ENCODE measurements around the gene ZNF862. TPM values are rescaled to one million over a fixed set of nuclear protein-coding genes. Genes with fewer than 3 reads are reported as not detected.

ZNF862 gene
- total and polyA plus RNA-seq, 2 of the 13 experiments (the other 11 are each of a cell fraction or from before 2014, with no cell fraction given), result 0.89 to 2.0 TPM

DNA sequence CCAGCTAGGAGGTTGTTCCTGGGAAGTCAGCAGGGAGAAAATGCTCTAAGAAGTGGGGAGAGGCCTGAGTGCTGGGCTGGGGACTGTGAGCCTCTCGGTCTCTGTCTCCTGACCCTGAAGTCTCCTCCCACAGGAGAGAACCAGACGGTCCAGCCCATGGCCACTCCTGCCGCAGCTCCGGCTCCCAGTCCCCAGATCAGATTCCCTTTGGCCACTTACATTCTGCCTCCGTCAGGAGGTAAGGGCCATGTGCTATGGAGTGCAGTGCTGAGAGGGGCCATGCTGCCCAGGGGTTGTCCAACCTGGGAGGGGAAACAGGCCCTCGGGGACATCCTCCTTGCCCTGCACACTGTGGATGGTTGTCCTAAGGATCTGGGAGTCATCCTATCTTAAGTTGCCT is 43.5 kb upstream of the ZNF862 start:
- no peaks in the 10 kb centered on the region for H3K4me1 ChIP-seq (ENCODE audit: insufficient read depth, low read length)
- H3K36me3 ChIP-seq (replicated peaks in 1 of 2; ENCODE audit: control insufficient read depth in 1 of 2, insufficient read depth in 2 of 2, low read length in 2 of 2), result no peaks in the 10 kb centered on the region
- DNase-seq (ENCODE audit: low spot score) (no peak), FAIRE-seq (no peak), ATAC-seq (peak; percentile 15; the same call in 2 of the 3 replicates)
- H3K4me2 ChIP-seq (ENCODE audit: low read depth, low read length), result no peak overlapping the region
- WGBS (ENCODE audit: low lambda C conversion rate), result no CpG with 5 or more reads among the region's 6 CpGs
- no peaks in the 10 kb centered on the region for H3K79me2 ChIP-seq (ENCODE audit: insufficient read depth, low read length)
- no TSS peak for BruUV-seq (replicated peaks)
- H3K27me3 ChIP-seq (ENCODE audit: control insufficient read depth in 1 of 2, insufficient read depth in 2 of 2, low read length in 2 of 2), result 0 out of 5 replicates have a peak, but pooled peaks cover 1 to 6% of the 10 kb centered on the region in 2 experiments
- ChIA-PET CTCF (ENCODE audit: low intra/inter-chr PET ratio, low total read pairs) (no interaction called here), POLR2A (no interaction called here)
- intact Hi-C loops (cut with micrococcal nuclease; ENCODE audit: unreplicated experiment), result no loop called here
- no peak overlapping the region for H3K9ac ChIP-seq (ENCODE audit: insufficient read depth, low read depth, low read length)
- no peak overlapping the region for H3K4me3 ChIP-seq (replicated peaks in 1 of 3; ENCODE audit: insufficient read depth in 1 of 3, low read depth in 2 of 3, low read length in 3 of 3)
- H3K27ac ChIP-seq (ENCODE audit: extremely low read length, insufficient read depth, low read length), result no peak overlapping the region
- no peaks in the 10 kb centered on the region for H4K20me1 ChIP-seq (ENCODE audit: insufficient read depth, low read length)
- peak; percentile 62 for TF ChIP-seq MNT (IDR thresholded peaks at IDR 0.05)
- TF ChIP-seq, protein P1, sequence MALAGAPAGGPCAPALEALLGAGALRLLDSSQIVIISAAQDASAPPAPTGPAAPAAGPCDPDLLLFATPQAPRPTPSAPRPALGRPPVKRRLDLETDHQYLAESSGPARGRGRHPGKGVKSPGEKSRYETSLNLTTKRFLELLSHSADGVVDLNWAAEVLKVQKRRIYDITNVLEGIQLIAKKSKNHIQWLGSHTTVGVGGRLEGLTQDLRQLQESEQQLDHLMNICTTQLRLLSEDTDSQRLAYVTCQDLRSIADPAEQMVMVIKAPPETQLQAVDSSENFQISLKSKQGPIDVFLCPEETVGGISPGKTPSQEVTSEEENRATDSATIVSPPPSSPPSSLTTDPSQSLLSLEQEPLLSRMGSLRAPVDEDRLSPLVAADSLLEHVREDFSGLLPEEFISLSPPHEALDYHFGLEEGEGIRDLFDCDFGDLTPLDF (CRISPR knock-in tag; IDR thresholded peaks at IDR 0.05), result no peak
- no peak overlapping the region for H2AFZ ChIP-seq (ENCODE audit: low read length)
- H3K9me3 ChIP-seq (ENCODE audit: low read length), result no peaks in the 10 kb centered on the region
- in situ Hi-C loops (cut with HindIII; ENCODE audit: extremely low pct_ligation_motif_present, low pct_unique_long_range_greater_than_20kb), result no loop called here

DNA sequence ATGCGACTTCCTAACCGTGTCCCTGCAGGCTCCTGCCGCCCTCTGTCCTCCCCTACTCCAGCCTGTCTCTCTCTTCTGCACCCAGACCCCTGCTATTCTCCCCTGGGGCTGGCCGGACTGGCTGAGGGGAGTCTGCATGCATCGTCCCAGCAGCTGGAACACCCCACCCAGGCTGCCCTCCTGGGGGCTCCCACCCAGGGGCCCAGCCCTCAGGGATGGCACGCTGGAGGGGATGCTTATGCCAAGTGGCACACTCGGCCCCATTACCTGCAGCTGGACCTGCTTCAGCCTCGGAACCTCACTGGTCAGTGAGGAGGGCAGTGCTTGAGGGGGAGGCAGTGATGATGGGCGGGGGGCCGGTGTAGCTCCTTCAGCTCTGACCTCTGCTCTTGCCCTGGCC is 43.0 kb upstream of the ZNF862 start:
- Histone ChIP-seq H3K27me3 (ENCODE audit: control insufficient read depth in 1 of 2, insufficient read depth in 2 of 2, low read length in 2 of 2) (0 out of 5 replicates have a peak, but pooled peaks cover 1 to 6% of the 10 kb centered on the region in 2 experiments), H3K36me3 (replicated peaks in 1 of 2; ENCODE audit: control insufficient read depth in 1 of 2, insufficient read depth in 2 of 2, low read length in 2 of 2) (no peaks in the 10 kb centered on the region), H3K27ac (ENCODE audit: extremely low read length, insufficient read depth, low read length) (no peak overlapping the region), H2AFZ (ENCODE audit: low read length) (no peak overlapping the region), H4K20me1 (ENCODE audit: insufficient read depth, low read length) (no peaks in the 10 kb centered on the region), H3K4me2 (ENCODE audit: low read depth, low read length) (no peak overlapping the region), H3K9me3 (ENCODE audit: low read length) (no peaks in the 10 kb centered on the region), H3K9ac (ENCODE audit: insufficient read depth, low read depth, low read length) (no peak overlapping the region), H3K79me2 (ENCODE audit: insufficient read depth, low read length) (no peaks in the 10 kb centered on the region), H3K4me1 (ENCODE audit: insufficient read depth, low read length) (no peaks in the 10 kb centered on the region), H3K4me3 (replicated peaks in 1 of 3; ENCODE audit: insufficient read depth in 1 of 3, low read depth in 2 of 3, low read length in 3 of 3) (no peak overlapping the region)
- CTCF ChIA-PET (ENCODE audit: low intra/inter-chr PET ratio, low total read pairs), result no interaction called here
- WGBS (ENCODE audit: low lambda C conversion rate), result 59% methylated on average over 9 of the region's 10 CpGs
- FAIRE-seq (no peak), ATAC-seq (no peak), DNase-seq (ENCODE audit: low spot score) (no peak)
- POLR2A ChIA-PET, result no interaction called here
- in situ Hi-C loops (cut with HindIII; ENCODE audit: extremely low pct_ligation_motif_present, low pct_unique_long_range_greater_than_20kb), result no loop called here
- no TSS peak for BruUV-seq (replicated peaks)
- intact Hi-C loops (cut with micrococcal nuclease; ENCODE audit: unreplicated experiment), result no loop called here
- TF ChIP-seq ZNF333 (CRISPR knock-in tag; IDR thresholded peaks at IDR 0.05; ENCODE audit: borderline replicate concordance) (no peak), KAT7 (CRISPR knock-in tag; IDR thresholded peaks at IDR 0.05; ENCODE audit: borderline replicate concordance) (no peak), ZNF770 (CRISPR knock-in tag; IDR thresholded peaks at IDR 0.05) (no peak), SIX1 (CRISPR knock-in tag; IDR thresholded peaks at IDR 0.05; ENCODE audit: borderline replicate concordance) (no peak), FOXA1 (IDR thresholded peaks at IDR 0.05) (no peak), FOXA1 (CRISPR knock-in tag; IDR thresholded peaks at IDR 0.05) (no peak), IKZF4 (CRISPR knock-in tag; IDR thresholded peaks at IDR 0.05; ENCODE audit: borderline replicate concordance, low read depth, not compliant biosample characterization) (no peak), NKX3-1 (CRISPR knock-in tag; IDR thresholded peaks at IDR 0.05) (no peak), MBNL3 (CRISPR knock-in tag; conservative IDR thresholded peaks at IDR 0.05) (no peak), SMAD1 (CRISPR knock-in tag; IDR thresholded peaks at IDR 0.05; ENCODE audit: borderline replicate concordance, low read depth) (no peak)
- TF ChIP-seq, protein P2, sequence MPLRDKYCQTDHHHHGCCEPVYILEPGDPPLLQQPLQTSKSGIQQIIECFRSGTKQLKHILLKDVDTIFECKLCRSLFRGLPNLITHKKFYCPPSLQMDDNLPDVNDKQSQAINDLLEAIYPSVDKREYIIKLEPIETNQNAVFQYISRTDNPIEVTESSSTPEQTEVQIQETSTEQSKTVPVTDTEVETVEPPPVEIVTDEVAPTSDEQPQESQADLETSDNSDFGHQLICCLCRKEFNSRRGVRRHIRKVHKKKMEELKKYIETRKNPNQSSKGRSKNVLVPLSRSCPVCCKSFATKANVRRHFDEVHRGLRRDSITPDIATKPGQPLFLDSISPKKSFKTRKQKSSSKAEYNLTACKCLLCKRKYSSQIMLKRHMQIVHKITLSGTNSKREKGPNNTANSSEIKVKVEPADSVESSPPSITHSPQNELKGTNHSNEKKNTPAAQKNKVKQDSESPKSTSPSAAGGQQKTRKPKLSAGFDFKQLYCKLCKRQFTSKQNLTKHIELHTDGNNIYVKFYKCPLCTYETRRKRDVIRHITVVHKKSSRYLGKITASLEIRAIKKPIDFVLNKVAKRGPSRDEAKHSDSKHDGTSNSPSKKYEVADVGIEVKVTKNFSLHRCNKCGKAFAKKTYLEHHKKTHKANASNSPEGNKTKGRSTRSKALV (CRISPR knock-in tag; IDR thresholded peaks at IDR 0.05), result no peak
